ENCODE results near the gene TMEM106C.
A peak's percentile ranks its signal among the peaks of the same experiment; 100 is the strongest.

TMEM106C gene

GRCh38 chr12:48000878-48001504, 37.6 kb downstream of the TMEM106C start:
- TF ChIP-seq JUND (IDR thresholded peaks at IDR 0.05; ENCODE audit: low read depth) = no peak
- peak; percentile 76 to 78 for DNase-seq (ENCODE audit: low read depth in 1 of 2, low spot score in 1 of 2)
- in situ Hi-C loops (cut with HindIII; ENCODE audit: low pct_unique_long_range_greater_than_20kb, low sequenced_read_pairs) = no loop called here

DNA sequence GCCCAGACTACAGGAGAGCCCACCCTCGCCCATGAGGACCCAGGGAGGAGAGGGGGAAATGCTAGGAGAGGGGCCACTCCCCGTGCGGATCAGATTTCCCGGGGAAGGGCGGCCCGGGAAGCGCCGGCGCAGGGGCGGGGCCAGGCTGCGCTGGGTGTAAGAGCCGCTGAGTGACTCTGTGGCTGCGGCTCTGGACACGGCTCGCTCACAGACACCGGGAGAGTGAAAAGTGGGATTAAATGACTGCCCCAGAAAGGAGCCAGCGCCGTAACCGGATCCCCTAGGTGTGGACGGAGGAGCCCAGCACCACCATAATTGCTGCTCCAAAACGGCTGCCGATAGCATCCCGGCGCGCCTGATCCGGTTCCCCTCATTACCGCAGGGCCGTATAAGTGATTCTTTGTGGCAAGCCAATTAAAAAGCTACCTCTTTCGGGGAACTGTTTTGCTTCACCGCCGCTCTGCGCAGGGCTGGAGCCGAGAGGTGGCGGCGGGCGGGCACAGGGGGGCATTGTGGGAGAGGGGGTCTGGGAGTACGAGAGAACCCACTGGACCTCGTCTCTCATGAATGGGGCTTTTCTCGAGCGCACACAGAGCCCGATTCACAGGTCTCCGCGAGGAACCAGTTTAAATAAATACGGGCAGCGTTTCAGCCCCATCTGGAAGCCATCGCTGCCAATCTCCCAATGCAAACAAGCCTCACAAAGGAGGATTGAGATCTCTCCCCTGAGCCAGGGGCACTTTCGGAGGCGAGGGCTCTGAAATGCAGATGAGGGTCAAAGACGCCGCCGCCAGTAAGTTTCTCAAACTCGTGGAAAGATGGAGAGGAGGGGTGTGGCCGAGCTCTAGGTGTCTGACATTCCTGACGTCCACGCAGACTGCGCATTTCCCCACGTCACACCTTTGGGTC, 38.4 kb downstream of the TMEM106C start:
- TF ChIP-seq JUND (IDR thresholded peaks at IDR 0.05; ENCODE audit: low read depth) = no peak
- DNase-seq (ENCODE audit: low read depth in 1 of 2, low spot score in 1 of 2) = peak; percentile 67 to 81
- in situ Hi-C loops (cut with HindIII; ENCODE audit: low pct_unique_long_range_greater_than_20kb, low sequenced_read_pairs) = no loop called here

DNA sequence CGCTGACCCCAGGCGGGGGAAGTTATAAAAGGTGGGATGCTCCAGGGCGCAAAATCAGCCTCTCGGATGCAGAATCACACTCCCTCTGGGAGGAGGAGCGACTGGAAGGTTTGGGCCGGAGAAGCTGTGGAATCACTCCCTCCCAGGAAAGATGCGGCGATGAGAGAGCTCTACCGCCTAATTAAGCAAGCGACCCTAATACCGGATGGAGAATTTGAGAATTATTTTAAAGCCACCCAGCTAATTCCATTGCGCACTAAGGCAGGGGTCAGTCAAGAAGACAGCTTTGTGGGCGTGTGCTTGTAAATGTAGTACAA, 39.0 kb downstream of the TMEM106C start:
- no peak for TF ChIP-seq JUND (IDR thresholded peaks at IDR 0.05; ENCODE audit: low read depth)
- in situ Hi-C loops (cut with HindIII; ENCODE audit: low pct_unique_long_range_greater_than_20kb, low sequenced_read_pairs) = no loop called here
- DNase-seq (ENCODE audit: low read depth in 1 of 2, low spot score in 1 of 2) = no peak

- in situ Hi-C loops (cut with HindIII; ENCODE audit: low pct_unique_long_range_greater_than_20kb, low sequenced_read_pairs) = no loop called here
- TF ChIP-seq JUND (IDR thresholded peaks at IDR 0.05; ENCODE audit: low read depth) = no peak
- peak; percentile 43 to 76 for DNase-seq (ENCODE audit: low read depth in 1 of 2, low spot score in 1 of 2)
Measured at GRCh38 chr12:48002773-48003218, 39.4 kb downstream of the TMEM106C start.

GRCh38 chr12:48003226-48004052, 40.0 kb downstream of the TMEM106C start:
- in situ Hi-C loops (cut with HindIII; ENCODE audit: low pct_unique_long_range_greater_than_20kb, low sequenced_read_pairs) = no loop called here
- no peak for DNase-seq (ENCODE audit: low read depth in 1 of 2, low spot score in 1 of 2)
- no peak for TF ChIP-seq JUND (IDR thresholded peaks at IDR 0.05; ENCODE audit: low read depth)

GRCh38 chr12:48004053-48004941, 40.9 kb downstream of the TMEM106C start, which contains the start of gene COL2A1:
Gene COL2A1 (minus strand): TSS chr12:48004476. CDS start chr12:48004321, 155 bp downstream.
- no peak for DNase-seq (ENCODE audit: low read depth in 1 of 2, low spot score in 1 of 2)
- TF ChIP-seq JUND (IDR thresholded peaks at IDR 0.05; ENCODE audit: low read depth) = no peak
- in situ Hi-C loops (cut with HindIII; ENCODE audit: low pct_unique_long_range_greater_than_20kb, low sequenced_read_pairs) = no loop called here

DNA sequence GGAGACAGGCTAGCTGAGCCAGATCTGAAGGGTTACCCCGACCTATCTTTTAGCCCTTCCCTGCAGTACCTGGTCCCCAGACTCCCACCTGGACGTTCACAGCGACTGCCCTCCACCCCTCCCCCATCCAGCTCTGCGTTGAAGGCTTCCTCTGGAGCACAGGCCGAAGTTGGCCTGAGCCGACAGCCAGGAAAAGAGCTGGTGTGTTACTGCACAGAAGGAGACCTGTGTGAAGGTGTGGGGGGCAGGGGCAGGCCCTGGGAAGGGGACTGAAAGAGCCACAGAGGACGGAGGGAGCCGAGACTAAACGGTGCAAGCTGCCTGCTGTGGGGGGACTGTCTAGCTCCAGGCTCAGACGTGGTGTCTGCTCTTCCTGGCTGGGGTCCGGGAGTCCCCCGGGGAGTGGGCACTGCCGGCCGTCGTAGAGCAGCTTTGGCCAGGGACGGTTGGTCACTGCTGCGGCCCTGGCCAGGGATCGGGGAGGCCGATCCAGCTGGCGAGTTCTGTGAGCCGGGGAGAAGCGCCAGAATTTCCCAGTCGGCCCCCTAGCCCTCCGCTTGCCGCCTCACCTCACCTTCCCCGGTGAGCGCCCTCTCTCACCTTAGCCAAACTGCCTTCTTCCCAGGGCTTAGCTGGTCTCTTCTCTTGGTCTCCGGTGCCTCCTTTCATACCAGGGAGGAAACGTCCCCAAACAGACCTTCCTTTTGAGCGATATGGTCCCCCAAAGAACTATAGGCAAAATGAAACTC, 41.8 kb downstream of the TMEM106C start:
- no peak for DNase-seq (ENCODE audit: low read depth in 1 of 2, low spot score in 1 of 2)
- TF ChIP-seq JUND (IDR thresholded peaks at IDR 0.05; ENCODE audit: low read depth) = no peak
- in situ Hi-C loops (cut with HindIII; ENCODE audit: low pct_unique_long_range_greater_than_20kb, low sequenced_read_pairs) = no loop called here

GRCh38 chr12:48005750-48006021, 42.3 kb downstream of the TMEM106C start:
- no peak for DNase-seq (ENCODE audit: low read depth in 1 of 2, low spot score in 1 of 2)
- in situ Hi-C loops (cut with HindIII; ENCODE audit: low pct_unique_long_range_greater_than_20kb, low sequenced_read_pairs) = no loop called here
- no peak for TF ChIP-seq JUND (IDR thresholded peaks at IDR 0.05; ENCODE audit: low read depth)

DNA sequence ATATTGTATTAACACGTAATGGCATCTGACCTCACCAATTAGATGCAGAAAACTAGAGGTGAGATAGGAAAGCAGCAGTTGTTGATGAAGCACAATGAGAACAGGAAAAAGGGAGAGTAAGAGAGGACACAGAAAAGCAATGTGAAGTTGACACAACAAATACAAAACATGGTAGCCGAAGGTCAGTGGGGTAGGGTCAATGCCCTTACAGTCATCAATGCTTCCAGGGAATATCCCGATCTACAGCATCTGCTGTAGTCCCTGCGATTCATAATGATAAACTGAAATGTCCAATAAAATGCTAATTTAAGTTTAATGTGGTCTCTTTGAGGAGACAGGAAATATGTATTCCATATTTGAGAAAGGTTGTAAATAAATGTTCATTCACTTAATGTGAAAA, 43.8 kb downstream of the TMEM106C start:
- no peak for TF ChIP-seq JUND (IDR thresholded peaks at IDR 0.05; ENCODE audit: low read depth)
- in situ Hi-C loops (cut with HindIII; ENCODE audit: low pct_unique_long_range_greater_than_20kb, low sequenced_read_pairs) = no loop called here
- DNase-seq (ENCODE audit: low read depth in 1 of 2, low spot score in 1 of 2) = no peak

DNA sequence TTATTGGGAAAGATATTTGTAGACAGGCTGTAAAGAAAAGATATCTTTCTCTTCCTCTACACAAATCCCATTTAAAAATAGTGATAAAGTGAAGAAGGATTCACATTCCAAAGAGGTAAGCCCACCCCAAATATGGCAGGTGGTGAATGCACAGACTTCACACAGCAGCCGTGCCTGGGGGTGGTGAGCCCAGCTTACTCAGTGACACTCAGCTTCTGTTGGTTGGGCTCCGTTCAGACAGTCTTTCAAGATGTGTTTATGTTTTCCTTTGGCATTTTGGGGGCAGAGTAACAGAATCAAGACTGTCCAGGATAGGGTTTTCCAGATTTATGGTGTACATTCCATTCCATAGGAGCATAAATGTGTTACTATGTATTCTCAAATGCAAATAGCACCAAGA, 45.0 kb downstream of the TMEM106C start:
- no peak for DNase-seq (ENCODE audit: low read depth in 1 of 2, low spot score in 1 of 2)
- in situ Hi-C loops (cut with HindIII; ENCODE audit: low pct_unique_long_range_greater_than_20kb, low sequenced_read_pairs) = no loop called here
- no peak for TF ChIP-seq JUND (IDR thresholded peaks at IDR 0.05; ENCODE audit: low read depth)

- in situ Hi-C loops (cut with HindIII; ENCODE audit: low pct_unique_long_range_greater_than_20kb, low sequenced_read_pairs) = no loop called here
- no peak for DNase-seq (ENCODE audit: low read depth in 1 of 2, low spot score in 1 of 2)
- no peak for TF ChIP-seq JUND (IDR thresholded peaks at IDR 0.05; ENCODE audit: low read depth)
Measured at GRCh38 chr12:48008950-48009349, 45.6 kb downstream of the TMEM106C start.
